T-helper 2 cell treated with Interferon-gamma antibody and Interleukin-4, amounts not matched to agents 5 μg/mL and 100 μg/mL, for 36 hours (primary cell): ENCODE measurements around the gene SOHLH2.

Experiments used
- DNase-seq: peaks from one replicate; pipeline ENCODE4 v3.0.0; 2021; ENCODE audit warnings: low spot score
- H3K27ac Mint-ChIP-seq: one replicate; pipeline ENCODE4 v1.8.0; 2021; ENCODE audit warnings: mild to moderate bottlenecking, mixed read lengths
- H3K27me3 Mint-ChIP-seq: one replicate; pipeline ENCODE4 v1.8.0; 2021; ENCODE audit warnings: low read depth, mixed read lengths
- H3K36me3 Mint-ChIP-seq: one replicate; pipeline ENCODE4 v1.8.0; 2021; ENCODE audit warnings: low read depth, mixed read lengths
- H3K4me1 Mint-ChIP-seq: one replicate; pipeline ENCODE4 v1.8.0; 2021; ENCODE audit warnings: low read depth, mixed read lengths
- H3K4me3 Mint-ChIP-seq: one replicate; pipeline ENCODE4 v1.8.0; 2022; ENCODE audit warnings: mild to moderate bottlenecking, moderate library complexity, mixed read lengths
- H3K9me3 Mint-ChIP-seq: one replicate; pipeline ENCODE4 v1.8.0; 2021; ENCODE audit warnings: mixed read lengths

The SOHLH2 gene

DNA sequence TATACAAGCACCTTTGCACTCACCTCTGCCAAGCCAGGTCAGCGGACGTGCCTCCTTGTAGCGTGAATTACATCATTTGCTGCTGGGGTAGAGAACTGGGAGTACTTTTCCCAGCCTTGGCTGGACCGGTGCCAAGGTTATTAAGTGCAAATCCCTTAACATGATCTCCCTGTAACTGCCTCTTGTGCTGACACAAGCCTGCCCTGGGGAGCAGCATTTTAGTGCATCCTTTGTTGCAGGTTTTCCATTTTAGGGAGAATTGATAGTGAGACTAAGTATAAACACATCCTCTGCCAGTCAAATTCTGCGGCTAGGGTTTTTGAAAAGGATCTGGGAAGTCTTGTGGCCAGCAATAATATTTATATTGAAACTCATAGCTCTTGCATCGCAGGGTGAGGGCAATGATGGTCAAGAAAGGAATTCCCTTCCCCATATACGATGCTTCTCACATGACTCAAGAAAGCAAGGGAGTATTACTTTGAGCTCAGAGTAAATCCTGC lies 50.5 kb downstream of the SOHLH2 start:
- DNase-seq: no peak
- H3K36me3 Mint-ChIP-seq: no peaks in the 10 kb centered on the region
- no peaks in the 10 kb centered on the region for H3K27me3 Mint-ChIP-seq
- no peak overlapping the region for H3K4me3 Mint-ChIP-seq
- no peak overlapping the region for H3K27ac Mint-ChIP-seq
- no peaks in the 10 kb centered on the region for H3K4me1 Mint-ChIP-seq
- H3K9me3 Mint-ChIP-seq: peaks cover 4% of the 10 kb centered on the region

DNA sequence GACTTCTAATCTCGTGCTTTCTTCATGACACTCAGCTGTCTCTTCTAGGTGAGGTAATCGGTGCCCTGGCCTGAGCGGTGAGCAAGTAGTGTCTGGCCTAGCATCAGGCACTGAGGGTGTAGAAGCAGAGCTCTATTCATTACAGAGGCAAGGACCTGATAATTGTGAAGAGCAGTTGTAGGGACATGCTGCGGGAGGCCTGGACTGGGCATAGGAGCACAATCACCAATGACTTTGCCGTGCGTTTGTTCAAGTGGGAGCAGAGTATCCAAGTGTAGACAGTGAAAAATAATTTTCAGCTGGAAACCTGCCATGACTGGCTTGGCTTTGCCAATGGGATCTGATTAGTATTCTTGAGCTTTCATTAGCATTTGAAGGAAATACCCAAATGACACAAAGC lies 51.1 kb downstream of the SOHLH2 start:
- Mint-ChIP-seq H3K27me3 (no peaks in the 10 kb centered on the region), H3K9me3 (peaks cover 4% of the 10 kb centered on the region), H3K4me3 (no peak overlapping the region), H3K36me3 (no peaks in the 10 kb centered on the region), H3K27ac (no peak overlapping the region), H3K4me1 (no peaks in the 10 kb centered on the region)
- DNase-seq: no peak

DNA sequence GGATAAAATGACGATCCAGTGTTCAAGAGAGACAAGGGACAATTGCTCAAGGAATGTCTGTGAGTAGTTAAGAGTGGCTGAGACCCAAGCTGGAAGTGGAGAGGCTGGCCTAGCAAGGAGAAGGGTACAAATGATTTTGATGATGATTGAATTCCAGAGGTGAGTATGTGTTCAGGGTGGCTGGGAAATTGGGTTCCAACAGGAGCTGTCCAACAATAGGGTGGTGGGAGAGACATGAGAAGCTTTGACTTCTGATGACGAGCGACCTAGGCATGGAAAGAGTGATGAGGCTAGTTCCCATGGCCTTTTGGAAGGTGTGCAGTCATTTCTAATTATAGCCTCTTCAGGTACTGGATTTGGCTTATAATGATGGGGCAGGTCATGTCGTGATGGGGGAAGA lies 54.1 kb downstream of the SOHLH2 start:
- Mint-ChIP-seq H3K4me3 (no peak overlapping the region), H3K9me3 (peaks cover 4% of the 10 kb centered on the region), H3K27me3 (peaks cover 3% of the 10 kb centered on the region), H3K36me3 (no peaks in the 10 kb centered on the region), H3K4me1 (no peaks in the 10 kb centered on the region), H3K27ac (no peak overlapping the region)
- no peak for DNase-seq

DNA sequence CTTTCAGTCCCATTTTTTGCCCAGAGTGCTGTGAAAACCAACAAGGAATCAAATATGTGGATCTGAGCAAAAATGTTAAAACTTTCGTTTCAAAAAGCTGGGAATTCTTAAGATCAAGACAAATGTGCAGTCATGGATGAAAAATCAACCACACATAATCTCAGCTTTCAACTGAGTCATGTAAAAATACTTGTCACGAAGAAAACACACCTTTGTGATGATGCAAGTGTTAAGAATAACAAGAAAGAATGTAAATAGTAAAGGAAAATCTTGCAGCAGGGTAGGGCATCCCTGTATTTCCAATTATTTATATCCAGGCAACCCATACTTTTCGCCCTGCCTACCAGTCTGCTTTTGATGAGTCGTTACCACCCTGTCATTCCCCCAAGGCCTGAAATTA lies 55.7 kb downstream of the SOHLH2 start:
- no peak overlapping the region for H3K27ac Mint-ChIP-seq
- H3K36me3 Mint-ChIP-seq: no peaks in the 10 kb centered on the region
- H3K4me3 Mint-ChIP-seq: no peak overlapping the region
- DNase-seq: no peak
- peaks cover 4% of the 10 kb centered on the region for H3K9me3 Mint-ChIP-seq
- no peaks in the 10 kb centered on the region for H3K4me1 Mint-ChIP-seq
- peaks cover 7% of the 10 kb centered on the region for H3K27me3 Mint-ChIP-seq

DNA sequence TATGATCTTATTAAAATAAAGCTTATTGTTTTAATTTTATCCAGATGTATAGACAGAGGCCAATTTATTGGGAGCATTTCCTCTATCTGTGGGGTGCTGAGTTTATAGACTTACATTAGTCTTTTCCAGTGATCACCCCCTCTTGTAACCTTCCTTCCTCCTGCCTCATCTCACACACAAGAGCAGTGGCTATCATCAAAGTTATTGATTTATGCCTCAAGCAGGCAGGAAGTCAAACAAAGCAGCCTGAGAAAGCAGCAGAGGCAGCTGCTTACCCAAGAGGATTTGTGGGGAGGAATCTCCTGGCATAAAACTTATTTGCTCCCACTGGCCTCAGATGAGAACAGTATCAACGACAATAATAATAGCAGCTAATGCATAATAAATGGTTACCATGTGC lies 56.9 kb downstream of the SOHLH2 start:
- H3K4me1 Mint-ChIP-seq: no peaks in the 10 kb centered on the region
- DNase-seq: no peak
- no peak overlapping the region for H3K4me3 Mint-ChIP-seq
- no peak overlapping the region for H3K27ac Mint-ChIP-seq
- no peaks in the 10 kb centered on the region for H3K36me3 Mint-ChIP-seq
- peaks cover 7% of the 10 kb centered on the region for H3K27me3 Mint-ChIP-seq
- peaks cover 4% of the 10 kb centered on the region for H3K9me3 Mint-ChIP-seq

DNA sequence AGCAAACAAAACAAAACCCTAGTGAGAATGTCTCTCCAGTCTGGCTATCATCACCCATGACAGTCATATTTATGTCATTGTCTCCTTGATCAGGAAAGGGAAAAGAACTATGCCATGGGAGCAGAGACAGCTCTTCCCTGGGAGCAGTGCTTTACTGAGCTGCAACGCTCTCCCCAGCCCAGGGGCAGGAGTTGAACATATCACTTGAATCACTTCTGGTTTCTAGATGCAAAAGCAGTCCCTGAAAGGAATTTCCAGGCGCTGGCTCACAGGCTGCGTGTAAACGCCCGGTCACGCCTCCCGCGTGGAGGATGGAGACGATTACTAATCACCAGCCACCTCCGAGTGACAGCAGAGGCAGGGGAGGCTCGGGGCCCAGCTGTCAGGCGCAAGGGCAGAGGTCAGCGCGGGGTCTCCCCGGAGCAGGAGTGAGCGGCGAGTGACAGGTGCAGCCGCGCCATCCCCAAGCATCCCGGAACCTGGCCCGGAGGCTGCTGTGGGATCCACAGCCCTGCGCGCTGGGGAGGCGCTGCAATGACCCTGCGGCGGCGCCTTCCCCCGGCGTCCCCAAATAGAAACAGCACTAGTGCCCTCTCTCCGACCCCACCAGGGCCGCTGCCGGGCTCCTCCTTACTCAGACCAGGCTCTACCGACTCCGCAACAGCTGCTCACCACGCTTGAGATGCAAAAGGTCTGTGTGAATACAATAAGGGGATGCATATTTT lies 59.6 kb downstream of the SOHLH2 start:
- Mint-ChIP-seq H3K9me3 (peaks cover 3% of the 10 kb centered on the region), H3K27me3 (peaks cover 7% of the 10 kb centered on the region), H3K27ac (no peak overlapping the region), H3K36me3 (no peaks in the 10 kb centered on the region), H3K4me1 (no peaks in the 10 kb centered on the region), H3K4me3 (no peak overlapping the region)
- no peak for DNase-seq

DNA sequence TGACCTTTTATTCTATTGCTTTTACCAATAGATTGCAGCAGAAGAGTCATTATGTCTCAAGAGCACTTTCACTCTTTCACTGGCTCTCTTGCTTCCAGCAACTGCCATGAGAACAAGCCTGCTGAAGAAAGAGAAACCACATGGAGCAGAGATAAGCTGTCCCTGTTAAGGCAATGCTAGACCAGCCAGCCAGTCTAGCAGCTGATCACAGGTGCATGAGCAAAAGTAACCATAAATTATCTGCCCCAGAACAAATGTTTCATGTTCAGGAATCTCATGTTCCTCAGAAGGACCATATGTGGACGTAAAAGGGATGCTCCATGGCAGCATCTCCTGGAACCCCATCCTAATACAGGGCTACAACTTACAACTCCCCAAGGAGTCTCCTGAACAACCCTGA lies 62.8 kb downstream of the SOHLH2 start:
- Mint-ChIP-seq H3K36me3 (no peaks in the 10 kb centered on the region), H3K9me3 (peaks cover 4% of the 10 kb centered on the region), H3K4me1 (no peaks in the 10 kb centered on the region), H3K27ac (no peak overlapping the region), H3K27me3 (peaks cover 7% of the 10 kb centered on the region), H3K4me3 (no peak overlapping the region)
- DNase-seq: no peak

DNA sequence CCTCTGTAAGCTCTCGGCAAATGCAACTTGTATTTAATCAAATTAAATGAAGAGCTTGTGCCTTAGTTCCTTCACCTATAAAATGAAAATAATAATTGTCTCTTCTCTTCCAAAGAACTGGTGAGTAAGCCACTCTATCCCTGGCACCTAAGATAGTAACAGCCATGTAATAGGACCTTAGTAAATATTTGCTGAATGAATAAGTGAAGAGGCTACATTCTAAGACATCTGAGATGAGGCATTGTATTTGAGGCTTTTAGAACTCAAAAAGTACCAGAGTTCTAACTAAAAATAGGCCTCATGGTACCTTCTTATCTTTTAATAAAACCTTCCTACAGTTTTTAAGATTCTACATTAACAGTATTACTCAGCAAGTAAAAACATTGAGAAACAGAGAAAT lies 65.9 kb downstream of the SOHLH2 start:
- Mint-ChIP-seq H3K4me3 (no peak overlapping the region), H3K4me1 (no peaks in the 10 kb centered on the region), H3K27me3 (no peaks in the 10 kb centered on the region), H3K36me3 (no peaks in the 10 kb centered on the region), H3K27ac (no peak overlapping the region), H3K9me3 (peaks cover 4% of the 10 kb centered on the region)
- DNase-seq: no peak

DNA sequence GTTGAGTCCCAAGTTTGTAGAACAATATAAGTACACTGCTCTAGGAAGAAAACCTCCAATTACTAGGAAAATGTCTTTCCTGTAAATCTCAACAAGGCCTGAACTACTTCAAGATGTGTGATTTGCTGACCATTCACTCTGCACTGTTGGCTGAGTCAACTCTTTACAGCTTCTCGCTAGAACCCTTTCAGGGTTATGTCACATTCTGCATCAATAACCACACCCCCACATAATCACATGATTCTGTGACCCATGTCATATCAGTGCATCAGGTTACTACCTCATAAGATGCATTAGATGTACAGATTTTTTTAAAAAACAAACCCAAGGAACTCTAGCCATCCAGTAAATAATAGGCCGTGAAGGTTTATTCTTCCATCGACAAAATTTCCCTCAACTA lies 67.0 kb downstream of the SOHLH2 start:
- no peak for DNase-seq

DNA sequence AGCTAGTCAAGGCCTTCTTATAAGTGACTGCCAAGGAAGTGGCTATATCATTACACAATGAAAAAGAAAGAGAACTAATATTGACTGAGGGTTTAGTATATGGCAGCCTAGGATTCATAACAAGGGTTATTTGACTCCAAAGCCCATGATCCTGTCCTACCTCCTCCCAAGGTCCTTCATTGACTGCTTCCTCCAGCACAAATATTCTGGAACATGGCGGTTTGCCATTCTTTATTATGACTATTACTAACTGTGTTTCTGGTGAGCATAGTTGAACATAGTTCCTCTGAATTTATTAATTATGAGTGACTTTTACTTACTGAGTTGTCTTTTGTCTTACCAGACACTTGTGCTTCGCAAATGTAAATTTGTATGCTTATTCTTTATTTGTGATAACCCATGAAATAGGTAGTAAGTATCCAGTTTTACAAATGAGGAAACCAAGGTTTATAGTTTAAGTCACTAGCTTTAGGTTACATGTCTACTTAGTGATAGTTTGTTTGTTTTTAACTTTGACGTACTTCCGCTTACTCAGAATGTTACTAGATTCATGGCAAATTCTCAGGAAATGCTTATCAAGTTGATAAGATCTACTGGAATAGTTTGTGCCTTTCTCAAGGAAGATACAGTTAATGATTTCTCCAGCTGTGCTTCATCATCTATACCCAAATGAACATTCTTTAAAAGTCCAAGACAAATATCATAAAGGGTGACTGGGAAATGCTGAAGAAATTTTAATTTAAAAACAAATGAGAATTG lies 67.7 kb downstream of the SOHLH2 start:
- Mint-ChIP-seq H3K9me3 (peaks cover 4% of the 10 kb centered on the region), H3K36me3 (no peaks in the 10 kb centered on the region), H3K27me3 (no peaks in the 10 kb centered on the region), H3K4me1 (no peaks in the 10 kb centered on the region), H3K4me3 (no peak overlapping the region), H3K27ac (no peak overlapping the region)
- no peak for DNase-seq

More for the DNA sequence above, 67.0 kb downstream of the SOHLH2 start:
- H3K36me3 Mint-ChIP-seq: no peaks in the 10 kb centered on the region
- H3K4me1 Mint-ChIP-seq: no peaks in the 10 kb centered on the region
- H3K27me3 Mint-ChIP-seq: no peaks in the 10 kb centered on the region
- H3K4me3 Mint-ChIP-seq: no peak overlapping the region
- H3K9me3 Mint-ChIP-seq: peaks cover 4% of the 10 kb centered on the region
- no peak overlapping the region for H3K27ac Mint-ChIP-seq

DNA sequence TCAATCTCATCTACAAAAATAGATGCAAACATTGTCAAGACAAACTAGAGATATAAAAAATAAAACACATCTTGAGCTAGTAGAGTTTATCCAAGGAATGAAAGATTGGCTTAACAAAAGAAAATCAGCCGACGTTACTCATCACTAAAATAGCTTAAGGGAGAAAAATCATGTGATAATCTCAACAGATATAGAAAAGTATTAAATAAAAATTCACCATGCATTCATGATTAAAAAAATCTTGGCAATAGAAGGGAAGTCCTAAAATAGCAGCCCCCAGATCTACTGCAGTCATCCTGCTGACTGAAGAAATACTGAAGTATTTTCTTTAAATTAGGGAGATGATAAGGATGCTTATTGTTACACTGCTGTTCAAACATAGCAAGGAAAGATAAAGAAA lies 70.6 kb downstream of the SOHLH2 start:
- H3K27me3 Mint-ChIP-seq: no peaks in the 10 kb centered on the region
- no peaks in the 10 kb centered on the region for H3K36me3 Mint-ChIP-seq
- no peak overlapping the region for H3K27ac Mint-ChIP-seq
- H3K4me1 Mint-ChIP-seq: no peaks in the 10 kb centered on the region
- DNase-seq: no peak
- no peak overlapping the region for H3K4me3 Mint-ChIP-seq
- H3K9me3 Mint-ChIP-seq: no peaks in the 10 kb centered on the region

DNA sequence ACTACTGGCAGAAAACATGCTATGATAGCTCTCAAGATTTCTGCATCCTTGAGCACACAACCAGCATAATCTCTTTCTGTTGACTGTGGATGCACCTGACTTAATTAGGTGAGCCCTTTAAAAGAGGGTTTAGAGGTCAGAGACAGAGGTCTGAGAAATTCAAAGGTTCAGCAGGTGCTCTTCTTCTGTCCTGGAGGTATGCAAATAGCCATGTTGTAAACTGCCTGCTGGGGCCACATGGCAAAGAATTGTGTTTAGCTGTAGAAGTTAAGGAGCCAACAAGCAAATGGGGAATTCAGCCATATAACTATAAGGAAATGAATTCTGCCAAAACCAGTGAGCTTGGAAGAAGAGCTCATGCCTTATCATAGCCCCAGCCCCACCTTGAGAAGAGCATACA lies 71.6 kb downstream of the SOHLH2 start:
- Mint-ChIP-seq H3K27ac (no peak overlapping the region), H3K4me1 (no peaks in the 10 kb centered on the region), H3K36me3 (no peaks in the 10 kb centered on the region), H3K27me3 (no peaks in the 10 kb centered on the region), H3K9me3 (no peaks in the 10 kb centered on the region), H3K4me3 (no peak overlapping the region)
- DNase-seq: no peak

DNA sequence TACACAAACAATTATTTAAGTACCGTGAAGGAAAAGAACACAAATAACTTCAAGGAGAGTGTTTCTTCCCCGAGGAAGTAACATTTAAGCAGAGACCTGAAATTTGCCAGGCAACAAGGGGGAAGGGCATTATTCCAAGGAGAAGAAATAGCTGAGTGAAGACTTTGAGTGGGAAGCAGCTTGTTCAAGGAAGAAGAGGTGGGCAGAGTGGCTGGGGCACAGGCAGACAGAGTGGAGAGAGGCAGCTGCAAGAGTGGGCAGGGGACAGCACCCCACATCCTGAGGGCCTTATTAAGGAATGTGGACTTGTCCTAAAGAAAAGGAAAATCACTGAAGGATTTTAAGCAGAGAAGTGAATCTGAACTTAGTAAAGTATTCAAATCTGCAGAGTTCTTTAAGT lies 78.5 kb downstream of the SOHLH2 start:
- H3K27me3 Mint-ChIP-seq: peaks cover 26% of the 10 kb centered on the region
- H3K4me1 Mint-ChIP-seq: no peaks in the 10 kb centered on the region
- no peaks in the 10 kb centered on the region for H3K36me3 Mint-ChIP-seq
- no peak overlapping the region for H3K27ac Mint-ChIP-seq
- no peak overlapping the region for H3K4me3 Mint-ChIP-seq
- H3K9me3 Mint-ChIP-seq: no peaks in the 10 kb centered on the region
- no peak for DNase-seq

DNA sequence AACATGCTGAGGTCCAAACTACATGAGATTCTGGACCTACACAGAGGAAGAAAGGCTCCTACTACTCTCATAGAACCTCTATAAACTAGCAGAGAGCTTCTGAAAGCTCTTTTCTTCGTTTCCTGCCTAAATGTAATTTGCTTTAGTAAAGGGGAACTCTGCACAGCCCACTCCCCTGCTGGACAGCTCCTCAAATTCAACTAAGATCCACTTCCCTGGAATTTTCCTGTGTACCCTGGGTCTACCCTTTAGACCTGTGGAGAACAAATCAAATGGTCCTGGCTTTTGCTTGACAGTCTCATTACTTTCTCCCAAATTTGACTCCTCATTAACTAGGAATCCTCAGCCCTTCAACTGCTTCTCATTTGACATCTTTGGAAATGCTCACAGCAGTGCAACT lies 79.7 kb downstream of the SOHLH2 start:
- no peak overlapping the region for H3K27ac Mint-ChIP-seq
- no peaks in the 10 kb centered on the region for H3K9me3 Mint-ChIP-seq
- no peaks in the 10 kb centered on the region for H3K36me3 Mint-ChIP-seq
- no peak overlapping the region for H3K4me3 Mint-ChIP-seq
- no peak for DNase-seq
- peaks cover 33% of the 10 kb centered on the region for H3K27me3 Mint-ChIP-seq
- no peaks in the 10 kb centered on the region for H3K4me1 Mint-ChIP-seq
